K562 treated with DMSO at 1 percent for 48 hours (cell line): ENCODE measurements around the gene PPP1R37. TPM values are rescaled to one million over a fixed set of nuclear protein-coding genes. Genes with fewer than 3 reads are reported as not detected.

Experiments
- total RNA-seq: library from RNA; unstranded; fragments of 300-600 nt; gene quantifications from 2 replicates; pipeline ENCODE4 v1.2.3, GENCODE V29; 2022; ENCODE audit warnings: low replicate concordance; ENCODE audit errors: extremely low read depth

The PPP1R37 gene
- total RNA-seq = not detected in 2 replicates

GRCh38 chr19:45092747-45093678 is at the start of gene PPP1R37:
Gene PPP1R37 (plus strand): TSS chr19:45093179. CDS start chr19:45093326, 147 bp downstream.

GRCh38 chr19:45076029-45076850 is 16.7 kb upstream of the PPP1R37 start, which contains the start of gene ZNF296:
Gene ZNF296 (minus strand): TSS chr19:45076478. CDS start chr19:45076373, 105 bp downstream.

GRCh38 chr19:45079063-45079910 is 13.7 kb upstream of the PPP1R37 start, which contains the start of gene GEMIN7:
Gene GEMIN7 (plus strand): TSS chr19:45079260. CDS start chr19:45090115, 10,855 bp downstream.

GRCh38 chr19:45160870-45161737 is 68.1 kb downstream of the PPP1R37 start, which contains the start of gene NKPD1:
Gene NKPD1 (minus strand): TSS chr19:45160982. CDS start chr19:45160150, 832 bp downstream.

GRCh38 chr19:45177817-45178261 is 84.9 kb downstream of the PPP1R37 start, which contains the start of gene TRAPPC6A:
Gene TRAPPC6A (minus strand): TSS chr19:45178237. CDS start chr19:45178218, 19 bp downstream.

GRCh38 chr19:45178262-45179071 is 85.5 kb downstream of the PPP1R37 start, which contains the start of gene BLOC1S3:
Gene BLOC1S3 (plus strand): TSS chr19:45178784. CDS start chr19:45179297, 513 bp downstream.

Other genes starting within 250 kb of the PPP1R37 start
- gene NECTIN2, start 246.9 kb upstream of the PPP1R37 start, total RNA-seq = not detected in 2 replicates
- gene TOMM40, start 201.9 kb upstream of the PPP1R37 start, total RNA-seq = not detected in 2 replicates
- 593 and 1,577 TPM in 2 replicates for gene APOE, start 187.4 kb upstream of the PPP1R37 start, total RNA-seq
- not detected in 2 replicates for gene APOC1, start 178.6 kb upstream of the PPP1R37 start, total RNA-seq
- not detected in 2 replicates for gene APOC4, start 150.9 kb upstream of the PPP1R37 start, total RNA-seq
- gene APOC2, start 147.1 kb upstream of the PPP1R37 start, total RNA-seq = not detected in 2 replicates
- not detected in 2 replicates for gene CLPTM1, start 137.8 kb upstream of the PPP1R37 start, total RNA-seq
- not detected in 2 replicates for gene RELB, start 91.7 kb upstream of the PPP1R37 start, total RNA-seq
- gene CLASRP, start 54.1 kb upstream of the PPP1R37 start, total RNA-seq = not detected in 2 replicates
- gene ZNF296, start 16.7 kb upstream of the PPP1R37 start, total RNA-seq = not detected in 2 replicates
- gene GEMIN7, start 13.9 kb upstream of the PPP1R37 start, total RNA-seq = not detected in 2 replicates
- gene NKPD1, start 67.8 kb downstream of the PPP1R37 start, total RNA-seq = not detected in 2 replicates
- not detected in 2 replicates for gene TRAPPC6A, start 85.1 kb downstream of the PPP1R37 start, total RNA-seq
- not detected in 2 replicates for gene BLOC1S3, start 85.6 kb downstream of the PPP1R37 start, total RNA-seq
- not detected in 2 replicates for gene EXOC3L2, start 152.2 kb downstream of the PPP1R37 start, total RNA-seq
- not detected in 2 replicates for gene MARK4, start 158.1 kb downstream of the PPP1R37 start, total RNA-seq
- gene CKM, start 229.7 kb downstream of the PPP1R37 start, total RNA-seq = not detected in 2 replicates
- gene KLC3, start 247.6 kb downstream of the PPP1R37 start, total RNA-seq = not detected in 2 replicates